Neuronal stem cell (in vitro differentiated cells): ENCODE data around the gene RALGAPA2.

ENCODE experiments used
- DNase-seq: peaks from one replicate; pipeline ENCODE4 v3.0.0-alpha.2; 2013; ENCODE audit warnings: low spot score
- H2AFZ ChIP-seq: one replicate; pipeline ENCODE4 v1.6.1; 2013; ENCODE audit warnings: mild to moderate bottlenecking, low read length, inconsistent platforms
- H2AK5ac ChIP-seq: 2 replicates; pipeline ENCODE4 v1.6.1; 2013; ENCODE audit warnings: low read depth, mild to moderate bottlenecking, inconsistent platforms, low read length, moderate library complexity, mixed read lengths
- H2BK120ac ChIP-seq: 2 replicates; pipeline ENCODE4 v1.6.1; 2013; ENCODE audit warnings: low read depth, mild to moderate bottlenecking, inconsistent platforms, low read length, moderate library complexity, mixed read lengths
- H2BK12ac ChIP-seq: one replicate; pipeline ENCODE4 v1.6.1; 2013; ENCODE audit warnings: low read length, inconsistent platforms
- H2BK15ac ChIP-seq: 2 replicates; pipeline ENCODE4 v1.6.1; 2013; ENCODE audit warnings: mild to moderate bottlenecking, low read length, inconsistent platforms, mixed read lengths
- H2BK5ac ChIP-seq: one replicate; pipeline ENCODE4 v1.6.1; 2013; ENCODE audit warnings: inconsistent platforms, mild to moderate bottlenecking, low read length, moderate library complexity
- H3K14ac ChIP-seq: one replicate; pipeline ENCODE4 v1.6.1; 2013; ENCODE audit warnings: low read length, inconsistent platforms
- H3K18ac ChIP-seq: 2 replicates; pipeline ENCODE4 v1.6.1; 2013; ENCODE audit warnings: low read length, inconsistent platforms
- H3K23ac ChIP-seq: 2 replicates; pipeline ENCODE4 v1.6.1; 2013; ENCODE audit warnings: low read depth, mild to moderate bottlenecking, mixed read lengths, low read length, inconsistent platforms; ENCODE audit not compliant: poor library complexity
- H3K27ac ChIP-seq: replicated peaks from 3 replicates; pipeline ENCODE4 v1.5.1; 2013; ENCODE audit warnings: low read length, inconsistent platforms
- H3K27me3 ChIP-seq, 3 experiments: 2 replicates each; pipeline ENCODE4 v1.6.1; 2013; ENCODE audit warnings: low read length in 3 of 3, mild to moderate bottlenecking in 2 of 3, inconsistent platforms in 1 of 3, low read depth in 1 of 3, mixed read lengths in 1 of 3, moderate library complexity in 1 of 3; ENCODE audit not compliant: control insufficient read depth in 3 of 3, insufficient read depth in 3 of 3
- H3K36me3 ChIP-seq, 2 donors: replicated peaks in 1 of 2; 2 replicates each; pipeline ENCODE4 v1.6.1; 2013; ENCODE audit warnings: low read length in 2 of 2; ENCODE audit not compliant: control insufficient read depth in 2 of 2, insufficient read depth in 2 of 2
- H3K4ac ChIP-seq: 2 replicates; pipeline ENCODE4 v1.6.1; 2013; ENCODE audit warnings: inconsistent platforms, mild to moderate bottlenecking, low read length, moderate library complexity
- H3K4me1 ChIP-seq, 2 donors: 1 replicate in 1 of 2; 2 replicates in 1 of 2; pipeline ENCODE4 v1.6.1; 2013; ENCODE audit warnings: low read length in 2 of 2, low read depth in 1 of 2; ENCODE audit not compliant: control insufficient read depth in 2 of 2, insufficient read depth in 1 of 2
- H3K4me2 ChIP-seq: one replicate; pipeline ENCODE4 v1.6.1; 2013; ENCODE audit warnings: mild to moderate bottlenecking, low read length, inconsistent platforms; ENCODE audit not compliant: insufficient read depth, poor library complexity, severe bottlenecking
- H3K4me3 ChIP-seq, 2 donors: 2 replicates each; pipeline ENCODE4 v1.5.1; 2013; ENCODE audit warnings: low read length in 2 of 2, mild to moderate bottlenecking in 2 of 2, inconsistent platforms in 1 of 2, moderate library complexity in 1 of 2
- H3K79me1 ChIP-seq: one replicate; pipeline ENCODE4 v1.6.1; 2013; ENCODE audit warnings: low read depth, mild to moderate bottlenecking, inconsistent platforms, low read length, moderate library complexity
- H3K9ac ChIP-seq: one replicate; pipeline ENCODE4 v1.6.1; 2013; ENCODE audit warnings: mild to moderate bottlenecking, low read depth, low read length, inconsistent platforms; ENCODE audit not compliant: poor library complexity
- H3K9me3 ChIP-seq, 2 donors: replicated peaks in 1 of 2; 2 replicates each; pipeline versions ENCODE3 to v1.6.1; 2013; ENCODE audit warnings: low read length in 2 of 2, mild to moderate bottlenecking in 2 of 2, inconsistent platforms in 1 of 2, low read depth in 1 of 2, mixed read lengths in 1 of 2, moderate library complexity in 1 of 2; ENCODE audit not compliant: control insufficient read depth in 2 of 2, insufficient read depth in 1 of 2
- H4K8ac ChIP-seq: one replicate; pipeline ENCODE4 v1.6.1; 2013; ENCODE audit warnings: low read depth, mild to moderate bottlenecking, inconsistent platforms, low read length, moderate library complexity
- H4K91ac ChIP-seq: one replicate; pipeline ENCODE4 v1.6.1; 2013; ENCODE audit warnings: low read length, low read depth, mild to moderate bottlenecking, inconsistent platforms; ENCODE audit not compliant: poor library complexity
- WGBS, 2 donors: extraction: QIAGEN DNeasy Blood & Tissue Kit; methylation state at CpG; one replicate each; pipeline ENCODE4 v1.1.7; 2013; ENCODE audit warnings: missing lambda C conversion rate in 2 of 2, mixed read lengths in 1 of 2; ENCODE audit not compliant: insufficient read length in 2 of 2, insufficient replicate concordance in 1 of 2; ENCODE audit errors: extremely low coverage in 2 of 2; 5-methylcytosine and 5-hydroxymethylcytosine counted together

The RALGAPA2 gene

GRCh38 chr20:20664795-20665589, 47.5 kb downstream of the RALGAPA2 start:
- Histone ChIP-seq H3K4me2 (no peak overlapping the region), H4K8ac (no peak overlapping the region), H3K9ac (no peak overlapping the region), H2BK5ac (no peak overlapping the region), H3K79me1 (no peaks in the 10 kb centered on the region), H3K23ac (no peak overlapping the region), H3K14ac (no peak overlapping the region), H3K4ac (no peak overlapping the region), H2BK12ac (no peak overlapping the region), H3K4me1 (peaks cover 2 to 6% of the 10 kb centered on the region in 2 donors), H4K91ac (no peak overlapping the region), H3K27ac (no peak overlapping the region), H3K36me3 (no peaks in the 10 kb centered on the region), H2BK15ac (no peak overlapping the region), H2AFZ (no peak overlapping the region), H2AK5ac (no peak overlapping the region), H3K18ac (no peak overlapping the region), H3K9me3 (no peaks in the 10 kb centered on the region), H3K4me3 (no peak overlapping the region), H3K27me3 (no peaks in the 10 kb centered on the region), H2BK120ac (no peak overlapping the region)
- no CpG with 5 or more reads among the region's 2 CpGs for WGBS, 2 donors
- DNase-seq, result peak; percentile 12

- H3K36me3 ChIP-seq, result no peaks in the 10 kb centered on the region
- H2BK5ac ChIP-seq, result no peak overlapping the region
- no peaks in the 10 kb centered on the region for H3K27me3 ChIP-seq
- H2AK5ac ChIP-seq, result no peak overlapping the region
- H3K4me2 ChIP-seq, result no peak overlapping the region
- H2BK15ac ChIP-seq, result no peak overlapping the region
- H2BK120ac ChIP-seq, result no peak overlapping the region
- DNase-seq, result no peak
- no peak overlapping the region for H3K4ac ChIP-seq
- no peak overlapping the region for H2BK12ac ChIP-seq
- no peak overlapping the region for H3K14ac ChIP-seq
- no peak overlapping the region for H2AFZ ChIP-seq
- no CpG with 5 or more reads among the region's 3 CpGs for WGBS, 2 donors
- H3K4me3 ChIP-seq, result no peak overlapping the region
- H3K4me1 ChIP-seq, result peaks cover 2 to 6% of the 10 kb centered on the region in 2 donors
- H3K9me3 ChIP-seq, result no peaks in the 10 kb centered on the region
- no peak overlapping the region for H4K8ac ChIP-seq
- no peak overlapping the region for H3K9ac ChIP-seq
- H3K79me1 ChIP-seq, result no peaks in the 10 kb centered on the region
- no peak overlapping the region for H4K91ac ChIP-seq
- H3K23ac ChIP-seq, result no peak overlapping the region
- no peak overlapping the region for H3K18ac ChIP-seq
- no peak overlapping the region for H3K27ac ChIP-seq
These were observed 48.6 kb downstream of the RALGAPA2 start for GRCh38 chr20:20663841-20664240.

GRCh38 chr20:20658871-20659431, 53.5 kb downstream of the RALGAPA2 start:
- no peak for DNase-seq
- Histone ChIP-seq H2BK120ac (no peak overlapping the region), H2BK12ac (no peak overlapping the region), H3K23ac (no peak overlapping the region), H2AFZ (no peak overlapping the region), H3K18ac (no peak overlapping the region), H3K27me3 (no peaks in the 10 kb centered on the region), H3K14ac (no peak overlapping the region), H4K8ac (no peak overlapping the region), H3K4me2 (no peak overlapping the region), H2AK5ac (no peak overlapping the region), H3K79me1 (no peaks in the 10 kb centered on the region), H3K4me1 (peaks cover 0 to 2% of the 10 kb centered on the region in 2 donors), H2BK15ac (no peak overlapping the region), H3K9me3 (no peaks in the 10 kb centered on the region), H4K91ac (no peak overlapping the region), H3K36me3 (peaks cover 0 to 2% of the 10 kb centered on the region in 2 donors), H3K9ac (no peak overlapping the region), H3K4ac (no peak overlapping the region), H2BK5ac (no peak overlapping the region), H3K27ac (no peak overlapping the region), H3K4me3 (no peak overlapping the region)
- WGBS, 2 donors, result no CpG with 5 or more reads among the region's 4 CpGs

GRCh38 chr20:20658123-20658522, 54.3 kb downstream of the RALGAPA2 start:
- H2BK5ac ChIP-seq, result no peak overlapping the region
- H3K79me1 ChIP-seq, result no peaks in the 10 kb centered on the region
- H3K14ac ChIP-seq, result no peak overlapping the region
- no peak overlapping the region for H3K4ac ChIP-seq
- H3K4me3 ChIP-seq, result no peak overlapping the region
- H3K18ac ChIP-seq, result no peak overlapping the region
- H4K8ac ChIP-seq, result no peak overlapping the region
- no peak overlapping the region for H3K4me2 ChIP-seq
- no peak overlapping the region for H2AK5ac ChIP-seq
- H2BK12ac ChIP-seq, result no peak overlapping the region
- H3K4me1 ChIP-seq, result peaks cover 0 to 2% of the 10 kb centered on the region in 2 donors
- H3K23ac ChIP-seq, result no peak overlapping the region
- H3K36me3 ChIP-seq, result peaks cover 0 to 2% of the 10 kb centered on the region in 2 donors
- H3K27me3 ChIP-seq, result no peaks in the 10 kb centered on the region
- H3K9me3 ChIP-seq, result no peaks in the 10 kb centered on the region
- no peak overlapping the region for H2AFZ ChIP-seq
- no peak overlapping the region for H4K91ac ChIP-seq
- no peak for DNase-seq
- no peak overlapping the region for H3K27ac ChIP-seq
- no peak overlapping the region for H2BK120ac ChIP-seq
- H2BK15ac ChIP-seq, result no peak overlapping the region
- no peak overlapping the region for H3K9ac ChIP-seq
